OCI-LY1 (cell line): ENCODE measurements around the gene PTGER3.

Experiments used
- H2AFZ ChIP-seq: fragments of 200-600 bp; sonication (generic), shearing (Covaris generic); 2 replicates; pipeline ENCODE4 v1.6.0; 2014; ENCODE audit warnings: antibody characterized with exemption, mild to moderate bottlenecking, low read length
- H3F3A ChIP-seq: fragments of 200-600 bp; sonication (generic), shearing (Covaris generic); 2 replicates; pipeline ENCODE4 v1.6.0; 2014; ENCODE audit warnings: mild to moderate bottlenecking, antibody characterized with exemption, low read length, moderate library complexity; ENCODE audit not compliant: insufficient read depth
- H3K27ac ChIP-seq: fragments of 200-600 bp; sonication (generic); 2 replicates; pipeline ENCODE4 v1.5.1; 2014; ENCODE audit warnings: low read length, mixed run types, mild to moderate bottlenecking, low read depth; ENCODE audit not compliant: poor library complexity, severe bottlenecking
- H3K27me3 ChIP-seq: fragments of 200-600 bp; sonication (generic); 2 replicates; pipeline ENCODE4 v1.6.0; 2014; ENCODE audit warnings: antibody characterized with exemption, mild to moderate bottlenecking, low read length, moderate library complexity; ENCODE audit not compliant: insufficient read depth
- H3K36me3 ChIP-seq: fragments of 200-600 bp; sonication (generic); 2 replicates; pipeline ENCODE4 v1.6.1; 2014; ENCODE audit warnings: mild to moderate bottlenecking, antibody characterized with exemption, low read length, moderate library complexity, mixed read lengths; ENCODE audit not compliant: insufficient read depth
- H3K4me1 ChIP-seq: fragments of 200-600 bp; sonication (generic); 2 replicates; pipeline ENCODE4 v1.5.1; 2014; ENCODE audit warnings: mild to moderate bottlenecking, low read length, moderate library complexity; ENCODE audit not compliant: insufficient read depth, severe bottlenecking
- H3K4me2 ChIP-seq: fragments of 200-600 bp; sonication (generic), shearing (Covaris generic); 2 replicates; pipeline ENCODE4 v1.6.1; 2014; ENCODE audit warnings: low read length
- H3K4me3 ChIP-seq: fragments of 200-600 bp; sonication (generic); 2 replicates; pipeline ENCODE4 v1.5.1; 2014; ENCODE audit warnings: low read length, low read depth, mild to moderate bottlenecking, mixed read lengths; ENCODE audit not compliant: poor library complexity, severe bottlenecking
- H3K79me2 ChIP-seq: fragments of 200-600 bp; shearing (Covaris generic); 2 replicates; pipeline ENCODE4 v1.6.1; 2016; ENCODE audit warnings: mixed run types, low read length, mixed read lengths; ENCODE audit not compliant: insufficient read depth
- H3K9ac ChIP-seq: fragments of 200-600 bp; sonication (generic), shearing (Covaris generic); 2 replicates; pipeline ENCODE4 v1.6.1; 2014; ENCODE audit warnings: mild to moderate bottlenecking, low read length, mixed read lengths
- H3K9me2 ChIP-seq: fragments of 200-600 bp; sonication (generic), shearing (Covaris generic); 2 replicates; pipeline ENCODE4 v1.6.1; 2014; ENCODE audit warnings: low read depth, mild to moderate bottlenecking, low read length, mixed read lengths
- H3K9me3 ChIP-seq: fragments of 200-600 bp; shearing (Covaris generic); 2 replicates; pipeline ENCODE4 v1.6.1; 2014; ENCODE audit warnings: low read length, mixed read lengths
- H4K20me1 ChIP-seq: fragments of 200-600 bp; sonication (generic), shearing (Covaris generic); 2 replicates; pipeline ENCODE4 v1.6.0; 2016; ENCODE audit warnings: mild to moderate bottlenecking, low read length; ENCODE audit not compliant: insufficient read depth
- EZH2 ChIP-seq: fragments of 200-600 bp; sonication (generic), shearing (Covaris generic); IDR thresholded peaks from 2 replicates; pipeline ENCODE4 v1.8.0; 2017; ENCODE audit warnings: borderline replicate concordance, mixed run types, mild to moderate bottlenecking, antibody characterized with exemption, low read length, moderate library complexity, mixed read lengths
- TF ChIP-seq, protein P1 (sequence below): fragments of 200-600 bp; sonication (generic), shearing (Covaris generic); IDR thresholded peaks from 2 replicates; pipeline ENCODE4 v1.5.1; 2017; ENCODE audit warnings: mild to moderate bottlenecking, antibody characterized with exemption, low read length, moderate library complexity, mixed read lengths

The PTGER3 gene

DNA sequence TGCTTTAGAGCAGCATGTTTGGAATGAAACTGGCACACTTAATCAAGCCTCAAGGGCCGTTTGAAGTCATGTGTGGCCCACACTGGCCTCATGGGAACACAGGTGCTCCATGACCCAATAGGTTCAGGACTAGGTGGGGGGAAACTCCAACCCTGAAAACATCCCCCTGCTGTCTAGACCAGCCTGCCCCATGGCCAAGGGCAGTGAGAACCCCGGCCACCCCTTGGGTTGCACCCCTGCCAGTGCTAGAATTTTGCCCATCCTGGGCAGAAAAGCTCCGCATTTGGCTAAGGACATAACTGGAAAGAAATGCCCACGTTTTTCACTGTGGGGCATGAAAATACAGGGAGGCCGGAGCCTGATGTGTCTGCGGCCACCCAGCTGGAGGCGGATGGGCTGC lies 6.1 kb upstream of the PTGER3 start:
- no peaks in the 10 kb centered on the region for H3K9me2 ChIP-seq
- TF ChIP-seq, protein P1, sequence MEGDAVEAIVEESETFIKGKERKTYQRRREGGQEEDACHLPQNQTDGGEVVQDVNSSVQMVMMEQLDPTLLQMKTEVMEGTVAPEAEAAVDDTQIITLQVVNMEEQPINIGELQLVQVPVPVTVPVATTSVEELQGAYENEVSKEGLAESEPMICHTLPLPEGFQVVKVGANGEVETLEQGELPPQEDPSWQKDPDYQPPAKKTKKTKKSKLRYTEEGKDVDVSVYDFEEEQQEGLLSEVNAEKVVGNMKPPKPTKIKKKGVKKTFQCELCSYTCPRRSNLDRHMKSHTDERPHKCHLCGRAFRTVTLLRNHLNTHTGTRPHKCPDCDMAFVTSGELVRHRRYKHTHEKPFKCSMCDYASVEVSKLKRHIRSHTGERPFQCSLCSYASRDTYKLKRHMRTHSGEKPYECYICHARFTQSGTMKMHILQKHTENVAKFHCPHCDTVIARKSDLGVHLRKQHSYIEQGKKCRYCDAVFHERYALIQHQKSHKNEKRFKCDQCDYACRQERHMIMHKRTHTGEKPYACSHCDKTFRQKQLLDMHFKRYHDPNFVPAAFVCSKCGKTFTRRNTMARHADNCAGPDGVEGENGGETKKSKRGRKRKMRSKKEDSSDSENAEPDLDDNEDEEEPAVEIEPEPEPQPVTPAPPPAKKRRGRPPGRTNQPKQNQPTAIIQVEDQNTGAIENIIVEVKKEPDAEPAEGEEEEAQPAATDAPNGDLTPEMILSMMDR = no peak

GRCh38 chr1:71053146-71053545 lies 5.5 kb upstream of the PTGER3 start:
- Histone ChIP-seq H3K79me2 (no peaks in the 10 kb centered on the region), H3K9ac (no peak overlapping the region), H3K4me3 (no peak overlapping the region), H3K9me2 (no peaks in the 10 kb centered on the region), H2AFZ (no peak overlapping the region), H4K20me1 (no peaks in the 10 kb centered on the region), H3K27ac (no peak overlapping the region), H3F3A (no peaks in the 10 kb centered on the region), H3K9me3 (no peaks in the 10 kb centered on the region), H3K4me1 (no peaks in the 10 kb centered on the region), H3K36me3 (no peaks in the 10 kb centered on the region; the same call in 1 of the 2 replicates), H3K27me3 (no peaks in the 10 kb centered on the region), H3K4me2 (no peak overlapping the region)
- no peak for TF ChIP-seq EZH2
- TF ChIP-seq, protein P1 = no peak

More for the DNA sequence above, 6.1 kb upstream of the PTGER3 start:
- H3K79me2 ChIP-seq = no peaks in the 10 kb centered on the region
- no peak overlapping the region for H2AFZ ChIP-seq
- H3K36me3 ChIP-seq = peaks cover 3% of the 10 kb centered on the region
- H4K20me1 ChIP-seq = no peaks in the 10 kb centered on the region
- H3K4me1 ChIP-seq = no peaks in the 10 kb centered on the region
- H3K4me3 ChIP-seq = no peak overlapping the region
- no peak overlapping the region for H3K27ac ChIP-seq
- H3K4me2 ChIP-seq = no peak overlapping the region
- no peak overlapping the region for H3K9ac ChIP-seq
- H3F3A ChIP-seq = no peaks in the 10 kb centered on the region
- H3K9me3 ChIP-seq = no peaks in the 10 kb centered on the region
- H3K27me3 ChIP-seq = no peaks in the 10 kb centered on the region

- Histone ChIP-seq H4K20me1 (no peaks in the 10 kb centered on the region), H3K4me2 (no peak overlapping the region), H3K79me2 (no peaks in the 10 kb centered on the region), H3K9ac (no peak overlapping the region), H3K36me3 (no peaks in the 10 kb centered on the region), H2AFZ (no peak overlapping the region), H3K9me3 (no peaks in the 10 kb centered on the region), H3K4me1 (no peaks in the 10 kb centered on the region), H3K4me3 (no peak overlapping the region), H3K27ac (no peak overlapping the region), H3K27me3 (no peaks in the 10 kb centered on the region), H3K9me2 (no peaks in the 10 kb centered on the region), H3F3A (no peaks in the 10 kb centered on the region)
- TF ChIP-seq, protein P1 = peak; percentile 74
- no peak for TF ChIP-seq EZH2
These were observed 2.5 kb upstream of the PTGER3 start for GRCh38 chr1:71049951-71050598.
